ENCODE measurements around the gene CAPN9.

Gene CAPN9

DNA sequence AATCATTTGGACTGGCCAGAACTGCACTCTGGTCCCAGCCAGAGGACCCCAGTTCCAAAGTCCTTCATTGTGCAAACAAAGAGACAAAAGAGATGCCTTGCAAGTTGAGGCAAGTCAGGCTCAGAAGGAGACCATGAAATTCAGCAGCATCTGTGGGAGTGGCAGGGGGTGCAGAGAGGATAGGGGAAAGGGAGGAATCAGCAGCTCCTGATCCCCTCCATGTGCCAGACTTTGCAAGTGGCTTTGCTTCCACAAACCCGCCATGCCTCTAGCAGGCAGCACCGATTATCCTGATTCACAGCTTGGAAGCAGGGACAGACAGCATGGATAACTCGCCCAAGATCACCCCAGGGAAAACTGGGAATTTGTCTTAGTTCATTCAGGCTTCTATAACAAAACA lies 2.1 kb upstream of the CAPN9 start:
- DNase-seq (ENCODE audit: low spot score): no peak
- TF ChIP-seq, protein P1, sequence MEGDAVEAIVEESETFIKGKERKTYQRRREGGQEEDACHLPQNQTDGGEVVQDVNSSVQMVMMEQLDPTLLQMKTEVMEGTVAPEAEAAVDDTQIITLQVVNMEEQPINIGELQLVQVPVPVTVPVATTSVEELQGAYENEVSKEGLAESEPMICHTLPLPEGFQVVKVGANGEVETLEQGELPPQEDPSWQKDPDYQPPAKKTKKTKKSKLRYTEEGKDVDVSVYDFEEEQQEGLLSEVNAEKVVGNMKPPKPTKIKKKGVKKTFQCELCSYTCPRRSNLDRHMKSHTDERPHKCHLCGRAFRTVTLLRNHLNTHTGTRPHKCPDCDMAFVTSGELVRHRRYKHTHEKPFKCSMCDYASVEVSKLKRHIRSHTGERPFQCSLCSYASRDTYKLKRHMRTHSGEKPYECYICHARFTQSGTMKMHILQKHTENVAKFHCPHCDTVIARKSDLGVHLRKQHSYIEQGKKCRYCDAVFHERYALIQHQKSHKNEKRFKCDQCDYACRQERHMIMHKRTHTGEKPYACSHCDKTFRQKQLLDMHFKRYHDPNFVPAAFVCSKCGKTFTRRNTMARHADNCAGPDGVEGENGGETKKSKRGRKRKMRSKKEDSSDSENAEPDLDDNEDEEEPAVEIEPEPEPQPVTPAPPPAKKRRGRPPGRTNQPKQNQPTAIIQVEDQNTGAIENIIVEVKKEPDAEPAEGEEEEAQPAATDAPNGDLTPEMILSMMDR (IDR thresholded peaks at IDR 0.05; ENCODE audit: extremely low read depth, missing control alignments): no peak

DNA sequence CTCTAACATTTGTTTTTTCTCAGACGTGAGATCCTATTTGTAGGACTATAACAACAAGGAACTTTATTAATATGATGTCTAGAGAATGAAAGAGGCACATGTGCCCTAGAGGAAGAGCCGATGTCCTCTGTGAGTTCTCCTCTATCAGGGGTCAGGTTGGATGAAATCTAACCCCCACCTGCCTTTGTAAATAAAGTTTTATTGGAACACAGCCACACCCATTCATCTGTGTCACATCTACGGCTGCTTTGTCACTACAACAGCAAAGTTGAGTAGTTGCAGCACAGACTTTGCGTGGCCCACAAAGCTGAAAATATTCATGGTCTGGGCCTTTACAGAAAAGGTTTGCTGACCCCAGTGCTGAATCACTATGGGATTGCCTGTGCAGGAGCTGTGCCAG lies 571 bp upstream of the CAPN9 start:
- DNase-seq (ENCODE audit: low spot score): no peak
- TF ChIP-seq, protein P1 (IDR thresholded peaks at IDR 0.05; ENCODE audit: extremely low read depth, missing control alignments): no peak

DNA sequence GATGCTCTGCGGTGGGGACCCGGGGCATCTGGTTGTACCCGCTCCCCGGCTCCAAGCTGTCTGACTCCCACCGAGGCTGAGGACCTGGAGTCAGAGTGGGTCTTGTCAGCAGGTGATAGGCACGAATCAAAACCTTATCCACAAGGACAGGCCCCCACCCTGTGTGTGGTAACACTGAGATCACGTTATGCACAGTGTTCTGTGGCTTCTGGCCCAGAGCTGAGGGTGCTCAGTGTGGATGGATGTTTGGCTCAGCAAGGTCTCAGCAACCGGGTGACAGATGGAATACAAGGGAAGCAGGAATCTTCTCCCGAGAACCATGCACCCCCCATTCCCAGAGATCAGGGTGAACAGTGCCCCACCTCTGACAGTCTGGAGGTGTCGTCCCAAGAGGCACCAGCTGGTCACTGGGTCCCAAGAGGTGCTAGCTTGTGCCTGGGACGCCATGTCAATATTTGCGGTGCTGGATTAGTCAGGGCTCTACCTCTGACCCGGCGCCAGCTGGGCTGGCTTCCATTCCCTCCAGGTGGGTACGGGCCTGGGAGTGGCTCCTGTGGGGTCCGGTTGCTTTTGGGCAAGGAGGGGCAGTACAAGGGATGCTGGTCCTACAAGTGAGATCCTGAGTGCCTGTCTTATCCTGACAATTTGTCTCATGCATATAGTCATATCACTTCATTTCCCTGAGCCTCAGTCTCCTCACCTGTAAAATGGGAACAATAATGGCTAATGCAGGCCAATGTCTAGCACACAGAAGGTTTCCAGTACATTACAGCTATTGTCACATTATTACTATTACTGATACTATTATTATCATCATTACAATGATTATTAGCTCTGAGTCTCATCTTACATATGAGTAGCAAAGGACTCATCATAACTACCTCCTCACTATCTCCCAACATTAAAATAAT lies 957 bp downstream of the CAPN9 start:
- TF ChIP-seq, protein P1 (IDR thresholded peaks at IDR 0.05; ENCODE audit: extremely low read depth, missing control alignments): no peak
- no peak for DNase-seq (ENCODE audit: low spot score)

DNA sequence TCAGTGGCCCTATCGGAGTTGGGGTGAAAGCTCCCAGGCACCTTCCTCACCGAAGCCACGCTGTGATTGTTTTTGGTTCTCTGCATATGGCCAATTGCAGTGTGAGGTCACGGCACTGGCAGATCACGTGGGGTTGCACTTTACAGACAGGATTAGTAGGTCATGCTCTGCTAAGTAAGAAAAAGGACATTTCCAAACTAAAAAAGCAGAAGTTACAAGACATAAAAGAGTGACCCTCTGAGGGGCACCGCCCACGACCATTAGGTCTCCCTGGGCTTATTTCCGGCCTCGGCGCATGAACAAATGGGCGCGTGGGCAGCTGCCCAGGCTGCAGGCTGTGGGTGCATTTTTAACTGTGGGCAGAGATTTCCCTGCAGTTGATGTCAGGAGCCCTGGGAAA lies 2.0 kb downstream of the CAPN9 start:
- TF ChIP-seq, protein P1 (IDR thresholded peaks at IDR 0.05; ENCODE audit: extremely low read depth, missing control alignments): no peak
- DNase-seq (ENCODE audit: low spot score): no peak

DNA sequence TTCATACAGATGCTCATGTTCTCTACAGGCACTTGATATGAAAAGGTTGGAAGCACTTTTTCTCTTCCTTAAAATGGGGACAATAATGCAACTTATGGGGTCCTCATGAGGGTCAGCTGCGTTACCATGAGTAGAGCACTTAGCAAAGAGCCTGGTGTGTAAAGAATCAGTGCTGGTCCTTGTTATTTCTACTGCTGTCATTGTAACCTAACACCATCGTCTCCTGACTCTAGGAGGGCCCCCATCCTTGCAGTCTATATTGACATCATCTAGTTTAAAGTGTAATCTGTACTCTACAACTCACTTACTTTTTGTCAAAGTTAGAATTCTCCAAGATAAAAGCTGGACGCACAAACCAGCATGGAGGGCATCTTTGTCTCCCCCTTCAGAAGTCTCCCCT lies 2.4 kb downstream of the CAPN9 start:
- TF ChIP-seq, protein P1 (IDR thresholded peaks at IDR 0.05; ENCODE audit: extremely low read depth, missing control alignments): no peak
- no peak for DNase-seq (ENCODE audit: low spot score)

DNA sequence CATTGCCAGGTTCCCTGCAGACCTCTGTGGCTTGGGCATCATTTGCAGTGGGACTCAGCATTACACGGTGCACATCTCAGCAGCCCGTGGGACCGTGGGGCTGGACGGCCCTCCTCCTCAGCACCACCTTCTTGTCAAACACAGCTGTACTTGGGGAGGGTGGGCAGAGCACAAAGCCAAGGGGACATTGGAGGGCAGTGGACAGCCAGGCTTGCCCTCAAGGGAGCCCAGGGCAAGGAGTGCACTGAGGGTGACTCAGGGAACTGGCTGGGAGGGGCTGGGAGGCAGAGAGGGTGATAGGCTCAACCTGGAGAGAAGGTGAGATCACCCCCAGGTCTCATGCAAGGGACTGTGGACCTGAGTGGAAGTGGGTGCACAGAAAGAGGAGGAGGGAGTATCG lies 3.4 kb downstream of the CAPN9 start:
- TF ChIP-seq, protein P1 (IDR thresholded peaks at IDR 0.05; ENCODE audit: extremely low read depth, missing control alignments): no peak
- no peak for DNase-seq (ENCODE audit: low spot score)

DNA sequence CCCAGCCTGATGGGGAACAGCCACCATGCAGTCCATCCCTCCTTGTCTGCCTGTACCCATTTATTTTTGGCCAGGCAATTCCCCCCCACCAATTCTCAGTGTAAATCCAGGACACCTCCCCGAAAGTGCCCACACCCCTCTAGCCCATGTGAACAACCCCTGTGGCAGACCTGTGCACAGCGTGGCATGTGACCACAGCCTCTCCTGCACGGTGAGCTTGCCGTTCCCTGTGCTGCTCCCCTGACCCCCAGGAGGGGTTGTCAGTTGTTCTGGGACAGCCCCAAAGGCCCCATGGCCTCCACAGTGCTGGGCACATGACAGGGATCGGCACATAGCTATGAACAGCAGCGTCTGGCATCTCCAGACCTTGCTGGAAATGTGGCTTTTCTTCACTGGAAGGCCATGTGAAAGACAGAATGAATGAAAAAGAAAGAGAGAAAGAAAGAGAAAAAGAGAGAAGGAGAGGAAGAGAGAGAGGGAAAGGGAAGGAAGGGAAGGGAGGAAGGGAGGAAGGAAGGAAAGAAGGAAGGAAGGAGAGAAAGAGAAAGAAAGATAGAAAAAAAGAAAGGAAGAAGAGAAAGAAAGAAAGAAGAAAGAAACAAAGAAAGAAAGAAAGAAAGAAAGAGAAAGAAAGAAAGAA lies 3.9 kb downstream of the CAPN9 start:
- TF ChIP-seq, protein P1 (IDR thresholded peaks at IDR 0.05; ENCODE audit: extremely low read depth, missing control alignments): no peak
- DNase-seq (ENCODE audit: low spot score): no peak

Data from GM20000 (cell line).